ENCODE measurements around the gene CNTNAP2.

DNA sequence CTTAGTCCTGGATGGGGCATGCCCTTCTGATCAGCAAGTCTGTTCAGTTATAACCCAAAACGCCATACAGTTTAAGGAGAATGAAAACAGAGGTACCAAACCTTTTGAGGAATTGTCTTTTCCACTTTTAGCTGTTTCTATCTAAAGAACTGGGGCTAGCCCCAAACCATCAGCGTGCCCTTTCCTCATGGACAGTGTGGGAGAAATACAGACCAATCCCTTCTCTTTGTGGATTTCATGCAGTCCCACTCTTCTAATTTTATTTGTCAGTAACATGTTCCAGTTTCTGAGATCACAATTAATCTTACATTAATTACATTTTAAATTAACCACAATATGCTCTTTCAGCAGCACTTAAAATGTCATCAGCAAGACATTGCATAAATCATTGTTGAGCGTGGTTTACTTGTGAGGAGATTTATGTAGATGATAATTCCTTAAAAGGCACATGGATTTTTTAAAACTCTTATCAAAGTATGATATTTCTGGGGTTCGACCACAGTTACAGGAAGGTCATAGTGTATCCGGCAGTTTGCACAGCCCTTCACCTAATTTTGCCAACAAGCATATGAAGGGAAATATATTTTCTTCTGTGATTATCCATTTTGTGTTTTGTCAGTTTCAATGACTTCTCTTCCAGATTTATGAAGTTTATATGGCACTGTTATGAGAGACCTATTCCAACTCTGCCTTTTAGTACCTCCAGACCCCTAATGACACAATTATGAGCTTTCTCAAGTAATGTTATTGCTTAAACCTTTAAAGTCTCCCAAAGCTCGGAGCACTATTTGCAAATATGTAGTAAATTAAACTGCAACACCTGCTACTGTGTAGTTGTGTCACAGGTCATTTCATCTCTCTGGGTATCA lies 1605.6 kb downstream of the CNTNAP2 start:
- TF ChIP-seq ZZZ3 (IDR thresholded peaks at IDR 0.05): no peak
- TF ChIP-seq, protein P1, sequence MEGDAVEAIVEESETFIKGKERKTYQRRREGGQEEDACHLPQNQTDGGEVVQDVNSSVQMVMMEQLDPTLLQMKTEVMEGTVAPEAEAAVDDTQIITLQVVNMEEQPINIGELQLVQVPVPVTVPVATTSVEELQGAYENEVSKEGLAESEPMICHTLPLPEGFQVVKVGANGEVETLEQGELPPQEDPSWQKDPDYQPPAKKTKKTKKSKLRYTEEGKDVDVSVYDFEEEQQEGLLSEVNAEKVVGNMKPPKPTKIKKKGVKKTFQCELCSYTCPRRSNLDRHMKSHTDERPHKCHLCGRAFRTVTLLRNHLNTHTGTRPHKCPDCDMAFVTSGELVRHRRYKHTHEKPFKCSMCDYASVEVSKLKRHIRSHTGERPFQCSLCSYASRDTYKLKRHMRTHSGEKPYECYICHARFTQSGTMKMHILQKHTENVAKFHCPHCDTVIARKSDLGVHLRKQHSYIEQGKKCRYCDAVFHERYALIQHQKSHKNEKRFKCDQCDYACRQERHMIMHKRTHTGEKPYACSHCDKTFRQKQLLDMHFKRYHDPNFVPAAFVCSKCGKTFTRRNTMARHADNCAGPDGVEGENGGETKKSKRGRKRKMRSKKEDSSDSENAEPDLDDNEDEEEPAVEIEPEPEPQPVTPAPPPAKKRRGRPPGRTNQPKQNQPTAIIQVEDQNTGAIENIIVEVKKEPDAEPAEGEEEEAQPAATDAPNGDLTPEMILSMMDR (IDR thresholded peaks at IDR 0.05 in 2 of 3, conservative IDR thresholded peaks at IDR 0.05 in 1 of 3; ENCODE audit: insufficient read depth in 2 of 3, low read depth in 1 of 3, low read length in 3 of 3): no peak
- TF ChIP-seq PRDM10 (IDR thresholded peaks at IDR 0.05; ENCODE audit: partially characterized antibody): no peak
- TF ChIP-seq SREBF2 (CRISPR knock-in tag; IDR thresholded peaks at IDR 0.05): no peak
- no peak for TF ChIP-seq FOXK1 (CRISPR knock-in tag; IDR thresholded peaks at IDR 0.05; ENCODE audit: borderline replicate concordance)
- TF ChIP-seq, protein P2, sequence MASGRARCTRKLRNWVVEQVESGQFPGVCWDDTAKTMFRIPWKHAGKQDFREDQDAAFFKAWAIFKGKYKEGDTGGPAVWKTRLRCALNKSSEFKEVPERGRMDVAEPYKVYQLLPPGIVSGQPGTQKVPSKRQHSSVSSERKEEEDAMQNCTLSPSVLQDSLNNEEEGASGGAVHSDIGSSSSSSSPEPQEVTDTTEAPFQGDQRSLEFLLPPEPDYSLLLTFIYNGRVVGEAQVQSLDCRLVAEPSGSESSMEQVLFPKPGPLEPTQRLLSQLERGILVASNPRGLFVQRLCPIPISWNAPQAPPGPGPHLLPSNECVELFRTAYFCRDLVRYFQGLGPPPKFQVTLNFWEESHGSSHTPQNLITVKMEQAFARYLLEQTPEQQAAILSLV (tag; IDR thresholded peaks at IDR 0.05): no peak
- no peak for TF ChIP-seq ZNF121 (CRISPR knock-in tag; conservative IDR thresholded peaks at IDR 0.05)
- TF ChIP-seq, protein P3, sequence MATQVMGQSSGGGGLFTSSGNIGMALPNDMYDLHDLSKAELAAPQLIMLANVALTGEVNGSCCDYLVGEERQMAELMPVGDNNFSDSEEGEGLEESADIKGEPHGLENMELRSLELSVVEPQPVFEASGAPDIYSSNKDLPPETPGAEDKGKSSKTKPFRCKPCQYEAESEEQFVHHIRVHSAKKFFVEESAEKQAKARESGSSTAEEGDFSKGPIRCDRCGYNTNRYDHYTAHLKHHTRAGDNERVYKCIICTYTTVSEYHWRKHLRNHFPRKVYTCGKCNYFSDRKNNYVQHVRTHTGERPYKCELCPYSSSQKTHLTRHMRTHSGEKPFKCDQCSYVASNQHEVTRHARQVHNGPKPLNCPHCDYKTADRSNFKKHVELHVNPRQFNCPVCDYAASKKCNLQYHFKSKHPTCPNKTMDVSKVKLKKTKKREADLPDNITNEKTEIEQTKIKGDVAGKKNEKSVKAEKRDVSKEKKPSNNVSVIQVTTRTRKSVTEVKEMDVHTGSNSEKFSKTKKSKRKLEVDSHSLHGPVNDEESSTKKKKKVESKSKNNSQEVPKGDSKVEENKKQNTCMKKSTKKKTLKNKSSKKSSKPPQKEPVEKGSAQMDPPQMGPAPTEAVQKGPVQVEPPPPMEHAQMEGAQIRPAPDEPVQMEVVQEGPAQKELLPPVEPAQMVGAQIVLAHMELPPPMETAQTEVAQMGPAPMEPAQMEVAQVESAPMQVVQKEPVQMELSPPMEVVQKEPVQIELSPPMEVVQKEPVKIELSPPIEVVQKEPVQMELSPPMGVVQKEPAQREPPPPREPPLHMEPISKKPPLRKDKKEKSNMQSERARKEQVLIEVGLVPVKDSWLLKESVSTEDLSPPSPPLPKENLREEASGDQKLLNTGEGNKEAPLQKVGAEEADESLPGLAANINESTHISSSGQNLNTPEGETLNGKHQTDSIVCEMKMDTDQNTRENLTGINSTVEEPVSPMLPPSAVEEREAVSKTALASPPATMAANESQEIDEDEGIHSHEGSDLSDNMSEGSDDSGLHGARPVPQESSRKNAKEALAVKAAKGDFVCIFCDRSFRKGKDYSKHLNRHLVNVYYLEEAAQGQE (IDR thresholded peaks at IDR 0.05; ENCODE audit: borderline replicate concordance): no peak
- TF ChIP-seq, protein P3 (CRISPR knock-in tag; IDR thresholded peaks at IDR 0.05; ENCODE audit: low read depth): no peak
- TF ChIP-seq, protein P4, sequence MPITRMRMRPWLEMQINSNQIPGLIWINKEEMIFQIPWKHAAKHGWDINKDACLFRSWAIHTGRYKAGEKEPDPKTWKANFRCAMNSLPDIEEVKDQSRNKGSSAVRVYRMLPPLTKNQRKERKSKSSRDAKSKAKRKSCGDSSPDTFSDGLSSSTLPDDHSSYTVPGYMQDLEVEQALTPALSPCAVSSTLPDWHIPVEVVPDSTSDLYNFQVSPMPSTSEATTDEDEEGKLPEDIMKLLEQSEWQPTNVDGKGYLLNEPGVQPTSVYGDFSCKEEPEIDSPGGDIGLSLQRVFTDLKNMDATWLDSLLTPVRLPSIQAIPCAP (CRISPR knock-in tag; IDR thresholded peaks at IDR 0.05; ENCODE audit: borderline replicate concordance): no peak
- TF ChIP-seq NFIC (IDR thresholded peaks at IDR 0.05): no peak
